GM19025 (cell line): ENCODE measurements around the gene GALE.
"Not testable (repeated sequence)": the region's sequence is repeated elsewhere in the genome, so short reads cannot be mapped to it uniquely, and the experiment has no call there.

Source experiments
- ATAC-seq: cut with Tn5 transposase; IDR thresholded peaks from one replicate; pipeline ENCODE4 v1.9.1; 2021; ENCODE audit warnings: mild to moderate bottlenecking, low read depth, moderate library complexity; ENCODE audit not compliant: unreplicated experiment

GALE gene

GRCh38 chr1:23810818-23811540 lies 10.4 kb upstream of the GALE start:
- no peak for ATAC-seq

- peak; percentile 49 for ATAC-seq
Measured at GRCh38 chr1:23809751-23810171, 9.2 kb upstream of the GALE start.

DNA sequence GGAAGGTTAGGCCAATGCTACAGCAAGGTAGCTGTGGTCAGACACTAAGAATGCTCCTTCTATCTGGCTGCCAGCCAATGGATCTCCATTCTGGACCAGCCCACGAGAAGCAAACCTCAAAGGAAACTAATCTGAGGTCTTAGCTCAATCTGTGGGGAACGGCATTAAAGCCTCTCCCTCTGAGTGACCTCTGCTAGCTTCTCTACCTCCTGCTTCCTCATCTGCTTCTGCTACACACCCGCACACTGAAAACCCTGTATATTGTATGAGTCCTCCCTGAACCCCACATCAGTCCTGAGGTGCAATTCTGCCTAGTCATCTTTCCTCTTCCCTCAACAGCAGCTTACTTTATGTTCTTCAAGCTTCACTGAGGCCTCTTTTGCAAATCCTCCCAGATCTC lies 6.9 kb upstream of the GALE start:
- no peak for ATAC-seq

DNA sequence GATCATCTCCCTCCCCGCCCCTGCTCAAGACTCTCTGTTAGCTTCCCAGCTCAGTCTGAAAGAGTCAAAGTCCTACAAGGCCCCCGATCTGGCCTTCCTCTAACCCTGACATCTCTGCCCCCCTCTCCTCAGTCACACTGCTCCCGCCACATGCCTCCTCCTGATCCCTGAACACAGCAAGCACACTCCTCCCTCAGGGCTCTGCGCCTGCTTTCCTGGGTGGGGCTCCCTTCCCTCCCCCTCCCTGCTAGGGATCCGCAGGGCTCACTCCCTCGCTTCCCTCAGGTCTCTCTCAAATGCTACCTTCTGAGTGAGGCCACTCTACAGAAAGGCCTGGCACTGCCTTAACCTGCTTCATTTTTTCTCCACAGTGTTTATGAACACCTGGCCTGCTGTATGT lies 5.7 kb upstream of the GALE start:
- ATAC-seq, result no peak

- no peak for ATAC-seq
Measured at GRCh38 chr1:23805025-23805424, 4.5 kb upstream of the GALE start.

DNA sequence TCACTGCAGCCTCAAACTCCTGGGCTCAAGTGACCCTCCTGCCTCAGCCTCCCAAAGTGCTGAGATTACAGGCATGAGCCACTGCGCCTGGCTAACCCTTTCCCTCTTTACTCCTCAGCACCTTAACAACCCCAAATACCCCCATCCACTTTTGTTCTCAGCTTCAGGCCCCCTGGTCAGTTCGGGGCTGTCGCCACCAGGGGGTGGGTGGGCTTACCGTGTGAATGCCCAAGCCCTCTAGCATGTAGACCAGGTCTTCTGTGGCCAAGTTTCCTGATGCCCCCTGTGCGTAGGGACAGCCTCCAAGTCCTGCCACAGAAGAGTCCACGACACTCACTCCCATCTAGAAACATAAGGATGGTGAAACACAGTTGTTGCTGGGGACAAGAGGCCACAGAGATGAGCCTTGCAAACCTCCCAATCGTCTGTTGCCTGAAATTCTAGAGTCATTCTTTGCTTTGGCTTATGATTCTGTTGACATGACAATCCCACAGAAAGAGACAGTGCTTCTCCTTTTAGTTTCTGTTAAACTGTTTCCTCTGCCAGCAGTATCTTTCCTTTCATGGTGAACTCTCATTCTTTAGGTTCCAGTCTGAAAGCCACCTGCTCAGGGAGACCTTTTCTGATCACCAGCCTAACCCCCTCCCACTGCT lies 3.8 kb upstream of the GALE start:
- ATAC-seq, result no peak

- ATAC-seq, result no peak
Measured at GRCh38 chr1:23803674-23804073, 3.1 kb upstream of the GALE start.

DNA sequence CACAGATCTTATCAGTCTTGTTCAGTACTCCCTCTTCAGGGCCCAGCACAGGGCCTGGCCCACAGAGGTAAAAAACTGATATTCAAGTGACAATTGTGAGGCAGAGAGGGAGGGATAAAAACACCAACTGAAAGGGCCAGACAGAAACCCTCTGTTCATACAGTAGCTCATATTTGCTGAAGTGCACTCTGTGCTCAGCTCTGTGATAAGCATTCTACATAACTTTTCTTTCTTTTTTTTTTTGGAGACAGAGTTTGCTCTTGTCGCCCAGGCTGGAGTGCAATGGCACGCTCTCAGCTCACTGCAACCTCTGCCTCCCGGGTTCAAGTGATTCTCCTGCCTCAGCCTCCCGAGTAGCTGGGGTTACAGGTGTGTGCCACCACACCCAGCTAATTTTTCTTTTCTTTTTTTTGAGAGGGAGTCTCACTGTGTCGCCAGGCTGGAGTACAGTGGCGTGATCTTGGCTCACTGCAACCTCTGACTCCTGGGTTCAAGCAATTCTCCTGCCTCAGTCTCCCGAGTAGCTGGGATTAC lies 2.3 kb upstream of the GALE start:
- not testable (repeated sequence) for ATAC-seq

GRCh38 chr1:23801876-23802275 lies 1.3 kb upstream of the GALE start:
- ATAC-seq, result no peak

GRCh38 chr1:23801338-23801748 lies 789 bp upstream of the GALE start:
- ATAC-seq, result no peak

- ATAC-seq, result no peak
Measured at GRCh38 chr1:23799570-23800399, 769 bp downstream of the GALE start.

- ATAC-seq, result no peak
Measured at GRCh38 chr1:23799255-23799569, 1.3 kb downstream of the GALE start.

DNA sequence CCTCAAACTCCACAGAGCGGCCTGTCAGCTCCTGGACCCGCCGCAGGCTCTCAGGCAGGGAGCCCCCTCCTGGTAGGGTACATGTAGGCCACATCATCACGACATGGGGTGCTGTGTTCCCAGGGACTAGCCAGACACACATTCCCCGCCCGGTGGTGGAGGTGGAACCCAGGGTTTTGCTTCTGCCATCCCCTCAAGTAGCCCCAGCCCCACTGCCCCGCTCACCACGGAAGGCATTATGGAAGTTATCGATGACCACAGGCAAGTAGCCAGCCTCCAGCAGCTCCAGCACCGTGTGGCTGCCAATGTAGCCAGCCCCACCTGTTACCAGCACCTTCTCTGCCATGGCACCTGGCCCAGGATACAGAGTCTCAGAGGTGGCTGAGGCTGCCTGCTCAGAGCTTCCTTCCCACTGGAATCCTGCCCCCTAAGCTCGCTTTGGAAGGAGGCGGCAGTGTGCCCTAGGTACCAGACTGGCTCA lies 1.9 kb downstream of the GALE start:
- no peak for ATAC-seq

- ATAC-seq, result no peak
Measured at GRCh38 chr1:23797478-23798448, 2.8 kb downstream of the GALE start.

- ATAC-seq, result no peak
Measured at GRCh38 chr1:23796466-23797271, 3.9 kb downstream of the GALE start.

GRCh38 chr1:23795676-23796465 lies 4.7 kb downstream of the GALE start:
- ATAC-seq, result no peak

DNA sequence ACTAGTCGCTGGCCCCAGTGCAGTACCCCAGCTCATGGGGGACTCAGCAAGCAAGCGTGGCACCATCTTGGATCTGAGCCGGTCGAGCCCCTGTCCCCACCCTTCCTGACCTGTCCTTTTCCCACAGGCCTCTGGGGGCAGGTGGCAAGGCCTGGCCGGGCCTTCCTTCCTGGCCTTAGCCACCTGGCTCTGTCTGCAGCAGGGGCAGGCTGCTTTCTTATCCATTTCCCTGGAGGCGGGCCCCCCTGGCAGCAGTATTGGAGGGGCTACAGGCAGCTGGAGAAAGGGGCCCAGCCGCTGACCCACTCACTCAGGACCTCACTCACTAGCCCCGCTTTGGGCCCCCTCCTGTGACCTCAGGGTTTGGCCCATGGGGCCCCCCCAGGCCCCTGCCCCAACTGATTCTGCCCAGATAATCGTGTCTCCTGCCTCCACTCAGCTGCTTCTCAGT lies 5.8 kb downstream of the GALE start:
- not testable (repeated sequence) for ATAC-seq
